HS-5 (cell line): ENCODE data around the gene GMCL1.
A peak's percentile ranks its signal among the peaks of the same experiment; 100 is the strongest.
"Not testable (repeated sequence)": the region's sequence is repeated elsewhere in the genome, so short reads cannot be mapped to it uniquely, and the experiment has no call there.

Experiments used
- DNase-seq: peaks from one replicate; pipeline ENCODE4 v3.0.0-alpha.2; 2012; ENCODE audit warnings: low read depth

The GMCL1 gene

DNA sequence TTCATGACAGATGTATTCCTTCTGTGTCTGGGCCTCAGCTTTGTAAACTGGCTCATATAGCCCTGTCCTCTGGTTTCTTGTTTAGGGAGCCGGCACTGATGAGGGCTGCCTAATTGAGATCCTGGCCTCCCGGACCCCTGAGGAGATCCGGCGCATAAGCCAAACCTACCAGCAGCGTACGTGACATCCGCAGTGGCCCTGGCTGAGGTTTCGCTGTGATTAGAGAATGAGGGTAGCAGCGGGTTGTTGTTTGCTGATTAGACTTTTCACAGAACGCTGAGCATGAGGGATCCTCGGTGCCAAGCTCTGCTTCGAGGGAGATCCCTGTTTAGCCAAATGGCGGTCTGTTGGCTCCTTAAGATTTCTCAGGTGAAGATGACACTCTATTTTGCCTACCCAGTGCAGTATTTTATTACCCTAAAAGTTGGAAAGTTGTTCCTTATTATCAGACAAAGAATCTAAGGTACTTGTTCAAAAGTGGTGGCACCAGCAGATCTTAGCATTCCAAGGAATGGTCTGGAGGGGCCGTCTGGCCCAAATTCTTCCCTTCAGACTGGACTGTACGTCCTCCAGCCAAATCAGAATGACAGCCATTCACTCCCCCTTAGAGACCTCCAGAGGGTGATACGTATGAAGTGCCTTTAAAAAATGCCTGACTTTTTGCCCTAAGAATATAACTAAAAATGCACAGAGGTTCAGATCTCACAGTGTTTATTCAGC lies 21.5 kb upstream of the GMCL1 start:
- DNase-seq = no peak

DNA sequence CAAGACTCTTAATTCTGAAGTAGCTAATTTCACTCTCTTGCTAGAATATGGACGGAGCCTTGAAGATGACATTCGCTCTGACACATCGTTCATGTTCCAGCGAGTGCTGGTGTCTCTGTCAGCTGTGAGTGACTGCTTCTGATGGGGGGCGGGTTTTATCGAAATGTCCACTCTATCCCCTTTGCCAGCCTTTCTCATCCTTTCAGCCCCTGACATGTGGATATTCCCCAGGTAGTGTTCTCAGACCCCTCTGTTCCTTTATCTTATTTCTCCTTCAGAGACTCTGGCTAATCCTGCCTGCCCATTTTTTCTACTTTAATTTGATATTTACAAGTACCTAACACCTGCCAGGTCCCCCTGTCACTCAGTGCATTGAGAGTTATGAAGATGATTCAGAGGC lies 18.9 kb upstream of the GMCL1 start:
- no peak for DNase-seq

DNA sequence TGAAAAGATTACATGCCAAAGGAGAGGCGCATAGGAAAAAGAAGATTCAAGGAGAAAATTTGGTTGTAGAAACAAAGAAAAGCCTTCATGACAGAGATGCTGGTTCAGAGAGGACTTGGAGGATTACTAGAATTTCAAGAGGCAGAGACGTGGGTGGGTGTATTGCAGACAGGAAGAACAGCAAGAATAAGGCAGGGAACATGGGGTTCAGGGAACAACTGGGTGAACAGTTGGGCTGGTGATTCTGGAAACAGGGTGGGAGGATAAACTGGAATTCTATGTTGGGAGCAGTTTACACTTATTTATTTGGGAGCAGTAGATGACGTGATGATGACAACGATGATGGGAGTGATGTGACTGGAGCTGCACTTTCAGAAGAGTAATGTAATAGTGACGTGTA lies 18.4 kb upstream of the GMCL1 start:
- DNase-seq = no peak

DNA sequence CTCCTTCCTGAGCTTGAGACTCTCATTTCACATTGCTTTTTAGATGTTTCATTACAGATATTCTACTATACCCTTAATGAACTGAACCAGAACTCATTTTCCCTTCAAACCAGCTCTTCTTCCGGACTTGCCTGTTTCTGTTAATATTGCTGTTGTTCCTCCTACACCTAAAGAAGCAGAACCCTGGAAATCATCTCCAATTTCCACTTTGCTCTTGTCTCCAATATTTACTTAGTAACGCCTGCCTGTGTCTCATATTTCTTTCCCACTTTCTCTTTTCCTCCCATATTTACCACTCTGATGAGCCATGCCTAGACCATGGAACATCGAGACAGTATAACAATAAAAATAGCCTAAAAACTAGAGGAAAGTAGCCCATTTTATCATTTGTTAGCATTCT lies 17.9 kb upstream of the GMCL1 start:
- no peak for DNase-seq

DNA sequence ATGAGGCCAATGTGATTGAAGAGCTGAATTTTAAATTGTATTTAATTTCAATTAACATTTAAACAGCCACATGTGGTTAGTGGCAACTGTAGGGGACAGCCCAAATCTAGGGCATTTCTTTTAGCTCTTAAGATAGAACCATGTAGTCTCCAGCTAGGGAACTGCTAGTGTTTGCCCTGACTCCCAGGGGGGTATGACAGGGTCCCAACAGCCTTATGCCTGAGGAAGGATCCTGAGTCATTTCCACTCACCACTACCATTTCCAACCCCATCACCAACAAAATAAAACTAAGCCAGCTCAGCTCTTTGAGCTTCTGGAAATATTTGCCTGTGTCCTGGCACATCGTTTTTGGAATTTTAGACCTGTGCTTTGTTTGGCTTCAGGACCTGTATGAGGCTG lies 13.7 kb upstream of the GMCL1 start:
- no peak for DNase-seq

DNA sequence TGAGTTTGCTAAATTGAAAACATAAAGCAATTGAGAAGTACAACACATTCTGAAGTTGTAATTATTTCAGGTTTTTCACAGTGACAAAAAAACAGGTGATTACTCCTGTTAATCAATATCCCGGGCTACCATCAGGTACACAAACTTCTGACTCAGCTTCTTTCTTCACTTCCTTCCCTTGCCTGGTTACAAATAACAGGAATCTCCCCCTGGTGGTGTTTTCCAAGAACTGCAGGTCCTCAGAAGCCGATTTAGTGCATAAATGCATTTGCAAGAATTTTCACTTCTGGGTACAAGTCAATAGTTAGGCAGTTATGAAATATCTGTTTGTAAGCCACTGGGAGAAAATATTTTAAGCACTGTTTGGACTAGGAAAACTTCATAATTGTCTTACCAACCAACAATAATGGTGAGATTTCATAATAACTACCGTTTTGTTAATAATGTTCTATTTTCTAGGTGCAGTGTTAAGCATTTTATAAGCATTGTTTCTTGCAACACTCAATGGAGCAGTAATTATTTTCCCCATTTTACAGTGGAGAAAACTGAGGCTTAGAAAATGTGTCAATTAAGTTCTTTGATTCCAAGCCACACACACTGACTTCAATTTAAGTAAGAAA lies 12.4 kb upstream of the GMCL1 start:
- DNase-seq = peak; percentile 61

DNA sequence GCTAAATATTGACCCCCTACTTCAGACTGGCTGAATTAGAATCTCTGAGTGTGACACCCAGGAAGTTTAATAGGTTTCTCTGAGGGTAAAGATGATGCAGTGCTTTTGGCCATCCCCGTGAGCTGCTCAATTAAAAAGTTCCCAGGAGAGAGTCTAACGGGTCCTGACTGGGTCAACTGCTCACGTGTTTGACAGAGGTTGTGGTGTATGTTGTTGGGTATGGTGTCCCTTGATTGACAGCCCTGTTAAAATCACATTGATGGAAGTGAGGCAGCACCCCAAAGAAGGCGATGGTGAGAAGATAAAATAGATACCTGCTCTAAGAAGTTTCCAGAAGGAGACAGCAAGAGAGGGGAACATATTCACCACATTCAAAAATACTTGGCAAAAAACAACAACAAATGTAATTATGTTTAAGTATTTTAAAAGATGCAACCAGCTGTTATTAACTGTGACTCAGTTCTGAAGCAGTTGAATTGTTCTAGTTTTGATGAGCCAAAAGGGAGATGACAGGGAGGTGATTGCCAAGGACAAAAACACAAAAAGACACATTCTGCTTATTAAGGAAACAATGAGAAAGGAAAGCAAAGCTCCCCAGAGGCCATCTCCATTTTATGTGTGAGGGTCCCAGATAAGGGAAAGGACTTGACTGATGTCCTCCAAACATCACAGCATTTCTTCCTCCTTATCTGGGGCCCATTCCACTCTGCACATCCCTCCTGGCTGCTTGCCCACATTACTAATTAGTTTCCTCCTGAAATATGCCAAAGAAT lies 11.5 kb upstream of the GMCL1 start:
- DNase-seq = no peak

DNA sequence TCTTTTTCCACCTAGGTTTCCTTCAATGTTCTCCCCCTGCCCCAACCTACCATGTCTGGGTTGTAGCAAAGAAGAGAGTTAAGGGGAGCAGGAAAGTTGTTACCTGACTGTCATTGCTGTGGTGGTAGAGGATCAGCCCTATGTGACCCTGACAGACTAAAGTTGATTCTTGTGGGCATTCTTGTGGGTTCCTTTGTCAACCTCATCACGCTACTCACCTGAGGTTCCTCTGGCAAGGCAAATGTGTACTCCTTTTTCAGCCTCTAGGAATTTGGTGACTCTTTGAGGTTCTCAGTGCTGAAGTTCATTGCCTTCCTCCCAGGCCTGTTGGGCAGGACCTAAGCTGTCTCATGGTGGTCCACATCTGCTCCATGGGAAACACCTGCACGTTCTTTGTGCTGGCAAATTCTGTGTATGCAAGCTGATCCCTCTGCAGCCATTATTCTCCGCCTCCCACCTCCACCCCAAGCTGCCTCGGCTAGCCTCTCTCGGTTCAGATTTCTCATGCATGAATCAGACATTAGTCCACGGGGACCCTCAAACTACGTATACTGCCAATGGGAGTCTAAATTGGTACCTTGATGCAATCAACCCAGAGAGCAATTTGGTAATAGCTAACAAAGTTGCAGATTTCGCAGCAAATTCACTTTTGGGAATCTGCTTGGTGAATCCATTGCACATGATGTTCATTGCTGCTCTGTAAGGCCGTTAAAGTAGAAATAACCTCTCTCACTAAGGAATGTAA lies 1.5 kb upstream of the GMCL1 start:
- DNase-seq = no peak

DNA sequence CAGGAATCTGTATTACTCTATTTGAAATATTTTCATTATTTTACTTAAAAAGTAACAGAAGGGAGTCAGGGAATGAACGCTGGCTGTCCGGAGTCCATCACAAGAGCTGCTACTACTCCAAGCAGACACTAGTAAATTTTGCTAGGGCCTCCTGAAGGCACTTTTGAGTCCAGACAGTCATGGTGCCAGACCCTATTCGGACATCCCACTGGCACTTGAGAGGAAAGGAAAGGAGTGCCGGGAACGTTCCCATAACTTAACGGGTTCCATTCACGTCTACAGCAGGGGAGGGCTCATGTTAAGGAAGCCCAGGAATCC lies 563 bp upstream of the GMCL1 start:
- DNase-seq = no peak

DNA sequence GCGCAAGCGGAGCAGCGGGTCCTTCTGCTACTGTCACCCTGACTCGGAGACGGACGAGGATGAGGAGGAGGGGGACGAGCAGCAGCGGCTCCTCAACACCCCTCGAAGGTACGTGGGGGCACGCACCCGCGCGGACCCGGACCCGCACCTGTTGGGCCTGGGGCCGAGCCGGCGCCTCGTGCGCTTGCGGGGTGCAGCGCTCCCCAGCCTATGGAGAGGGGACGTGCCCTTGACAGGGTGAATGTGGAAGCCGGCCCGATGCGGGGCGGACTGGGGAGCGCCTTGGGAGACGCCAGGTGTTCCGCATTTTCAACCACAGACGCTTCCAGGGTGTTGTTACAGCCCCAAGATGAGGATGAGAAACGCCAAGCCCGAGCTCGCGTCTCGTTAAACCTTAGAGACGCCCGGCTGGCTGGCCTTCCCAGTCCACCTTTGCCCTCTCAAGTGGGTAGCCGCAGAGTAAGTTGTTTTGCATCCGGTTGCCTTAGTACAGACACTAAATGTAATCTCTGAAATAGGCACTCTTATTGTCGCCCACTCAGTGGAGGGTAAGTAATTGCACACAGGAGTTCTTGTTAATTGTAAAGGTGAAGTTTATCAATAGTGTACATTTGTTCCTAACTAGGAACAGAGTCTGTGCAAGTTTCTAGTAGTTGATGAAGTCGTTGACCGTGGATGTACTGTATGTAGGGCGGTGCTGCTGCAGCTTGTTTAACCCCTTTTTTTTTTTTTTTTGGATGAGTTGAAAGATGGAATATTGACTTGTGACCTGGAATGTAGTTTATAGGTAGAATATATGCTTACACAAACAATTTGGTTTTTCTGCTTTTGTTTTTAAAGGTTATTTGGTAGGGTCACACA lies 815 bp downstream of the GMCL1 start:
- DNase-seq = no peak

DNA sequence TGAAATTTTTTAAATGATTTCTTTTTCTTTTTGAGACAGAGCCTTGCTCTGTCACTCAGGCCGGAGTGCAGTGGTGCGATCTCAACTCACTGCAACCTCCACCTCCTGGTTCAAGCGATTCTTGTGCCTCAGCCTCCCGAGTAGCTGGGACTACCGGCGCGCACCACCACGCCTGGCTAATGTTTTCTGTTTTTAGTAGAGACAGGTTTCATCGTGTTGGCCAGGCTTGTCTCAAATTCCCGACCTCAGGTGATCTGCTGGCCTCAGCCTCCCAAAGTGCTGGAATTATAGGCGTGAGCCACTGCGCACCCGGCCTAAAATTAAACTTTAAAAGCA lies 1.4 kb downstream of the GMCL1 start:
- not testable (repeated sequence) for DNase-seq

DNA sequence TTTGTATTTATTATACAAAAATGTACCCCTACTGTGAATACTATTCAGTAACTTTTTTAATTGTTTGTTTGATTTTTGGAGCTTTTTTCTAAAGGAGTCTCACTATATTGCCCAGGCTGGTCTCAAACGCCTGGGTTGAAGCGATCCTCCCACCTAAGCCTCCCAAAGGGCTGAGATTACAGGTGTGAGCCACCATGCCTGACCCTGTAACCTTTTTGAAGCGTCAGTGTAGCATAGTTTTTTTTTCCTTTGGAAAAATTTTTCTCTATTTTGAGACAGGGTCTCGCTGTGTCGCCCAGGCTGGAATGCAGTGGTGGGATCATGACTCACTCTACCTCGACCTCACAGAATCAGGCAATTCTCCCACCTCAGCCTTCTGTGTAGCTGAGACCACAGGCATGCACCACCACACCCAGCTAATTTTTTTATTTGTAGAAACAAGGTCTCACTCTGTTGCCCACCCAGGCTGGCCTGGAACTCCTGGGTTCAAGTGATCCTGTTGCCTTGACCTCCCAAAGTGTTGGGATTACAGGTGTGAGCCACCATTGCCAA lies 2.0 kb downstream of the GMCL1 start:
- DNase-seq = no peak

DNA sequence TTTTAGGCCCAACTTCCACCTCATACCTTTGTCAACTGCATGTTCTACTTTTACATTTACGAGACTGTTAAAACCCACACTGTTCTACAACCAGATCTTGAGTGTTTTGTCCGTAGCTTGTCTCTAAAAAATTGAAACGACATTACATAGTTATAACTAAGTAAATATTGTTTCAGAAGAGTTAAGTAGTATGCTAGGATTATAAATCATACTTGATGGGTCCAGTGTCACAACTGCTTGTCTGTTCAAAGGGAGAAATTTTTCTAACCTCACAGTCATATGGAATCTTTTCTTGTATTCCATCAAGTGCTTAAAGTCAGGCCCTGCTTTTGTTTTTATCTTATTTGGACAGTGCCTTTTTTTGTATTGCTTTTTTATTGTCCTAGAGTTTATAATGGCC lies 4.3 kb downstream of the GMCL1 start:
- no peak for DNase-seq

DNA sequence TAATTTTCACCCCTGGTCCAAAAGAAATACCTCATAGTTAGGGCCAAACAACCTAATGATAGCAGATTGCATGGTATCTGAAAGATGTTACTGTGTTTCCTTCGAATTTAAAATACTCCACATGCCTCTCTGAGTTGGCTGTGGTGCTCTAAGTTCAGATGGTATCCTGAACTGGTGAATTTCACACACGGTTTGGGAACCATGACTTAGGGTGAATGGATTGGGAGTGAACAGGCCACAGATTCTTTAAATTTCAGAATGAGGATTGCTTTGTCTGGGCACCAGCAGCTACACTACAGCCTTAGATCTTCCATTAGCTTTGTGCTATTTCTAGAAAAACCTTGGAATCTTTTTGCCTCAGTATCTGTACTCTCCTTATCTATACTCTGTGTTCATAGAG lies 6.2 kb downstream of the GMCL1 start:
- DNase-seq = no peak

DNA sequence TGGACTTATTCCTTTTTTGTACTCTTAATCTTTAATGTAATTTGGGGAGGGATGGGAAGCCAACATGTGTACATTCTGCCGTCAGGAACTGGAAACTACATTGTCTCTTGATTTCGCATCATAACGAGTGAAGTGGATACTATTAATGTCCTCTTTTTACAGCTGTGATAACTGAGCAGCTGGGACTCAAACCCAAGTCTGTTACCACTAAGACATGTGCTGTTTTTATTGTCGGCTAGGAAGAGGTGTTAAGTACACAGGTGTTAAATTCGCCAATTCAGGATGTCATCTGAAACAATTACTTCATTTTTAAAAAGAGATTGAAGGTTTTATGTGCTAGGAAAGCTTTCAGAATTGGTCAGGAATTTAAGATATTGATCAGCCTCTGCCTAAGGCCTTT lies 6.9 kb downstream of the GMCL1 start:
- DNase-seq = no peak

DNA sequence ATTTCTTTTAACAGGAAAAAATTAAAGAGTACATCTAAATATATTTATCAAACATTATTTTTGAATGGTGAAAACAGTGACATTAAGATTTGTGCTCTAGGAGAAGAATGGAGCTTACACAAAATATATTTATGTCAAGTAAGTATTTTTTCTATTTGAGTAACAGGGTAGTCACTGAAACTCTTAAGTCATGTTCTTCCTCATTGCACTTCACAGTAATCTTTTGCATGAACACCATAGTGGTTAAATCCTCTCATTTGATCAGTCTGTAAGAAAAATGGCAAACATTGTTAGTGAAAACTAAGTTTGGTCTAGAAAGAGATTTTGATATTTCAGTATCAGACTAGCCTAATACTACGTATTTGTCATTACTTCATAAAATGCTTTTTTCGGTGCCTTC lies 8.1 kb downstream of the GMCL1 start:
- no peak for DNase-seq

DNA sequence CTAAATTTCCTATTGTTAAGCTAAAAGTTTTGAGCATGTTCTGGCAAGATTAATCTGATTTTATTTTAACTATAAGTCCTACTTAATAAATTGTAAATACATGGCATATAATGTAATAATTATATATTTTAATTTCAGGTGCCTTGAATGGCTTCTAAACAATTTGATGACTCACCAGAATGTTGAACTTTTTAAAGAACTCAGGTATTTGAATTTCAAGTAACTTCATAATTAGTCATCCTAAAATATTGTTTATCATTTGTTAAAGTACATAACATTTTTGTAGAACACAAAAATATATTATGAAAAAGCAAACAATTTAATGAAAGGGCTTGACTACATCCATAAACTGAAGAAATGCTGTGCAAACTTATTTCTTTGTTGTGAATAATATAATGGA lies 14.5 kb downstream of the GMCL1 start:
- no peak for DNase-seq

DNA sequence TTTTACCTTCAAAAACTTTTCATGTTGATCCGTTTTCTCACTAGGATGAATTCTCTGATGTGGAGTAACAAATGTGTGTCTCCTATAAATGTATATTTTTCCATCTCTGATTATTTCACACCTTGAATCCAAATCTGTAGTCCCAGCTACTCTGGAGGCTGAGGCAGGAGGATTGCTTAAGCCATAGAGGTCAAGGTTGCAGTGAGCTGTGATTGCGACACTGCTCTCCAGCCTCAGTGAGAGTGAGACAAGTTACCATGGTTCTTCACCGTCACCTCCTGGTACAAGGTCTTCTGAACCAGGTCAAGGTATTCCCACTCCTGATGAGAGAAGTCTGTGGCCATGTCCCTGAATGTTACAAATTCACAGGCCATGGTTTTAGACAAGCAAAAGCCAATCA lies 15.1 kb downstream of the GMCL1 start:
- no peak for DNase-seq

DNA sequence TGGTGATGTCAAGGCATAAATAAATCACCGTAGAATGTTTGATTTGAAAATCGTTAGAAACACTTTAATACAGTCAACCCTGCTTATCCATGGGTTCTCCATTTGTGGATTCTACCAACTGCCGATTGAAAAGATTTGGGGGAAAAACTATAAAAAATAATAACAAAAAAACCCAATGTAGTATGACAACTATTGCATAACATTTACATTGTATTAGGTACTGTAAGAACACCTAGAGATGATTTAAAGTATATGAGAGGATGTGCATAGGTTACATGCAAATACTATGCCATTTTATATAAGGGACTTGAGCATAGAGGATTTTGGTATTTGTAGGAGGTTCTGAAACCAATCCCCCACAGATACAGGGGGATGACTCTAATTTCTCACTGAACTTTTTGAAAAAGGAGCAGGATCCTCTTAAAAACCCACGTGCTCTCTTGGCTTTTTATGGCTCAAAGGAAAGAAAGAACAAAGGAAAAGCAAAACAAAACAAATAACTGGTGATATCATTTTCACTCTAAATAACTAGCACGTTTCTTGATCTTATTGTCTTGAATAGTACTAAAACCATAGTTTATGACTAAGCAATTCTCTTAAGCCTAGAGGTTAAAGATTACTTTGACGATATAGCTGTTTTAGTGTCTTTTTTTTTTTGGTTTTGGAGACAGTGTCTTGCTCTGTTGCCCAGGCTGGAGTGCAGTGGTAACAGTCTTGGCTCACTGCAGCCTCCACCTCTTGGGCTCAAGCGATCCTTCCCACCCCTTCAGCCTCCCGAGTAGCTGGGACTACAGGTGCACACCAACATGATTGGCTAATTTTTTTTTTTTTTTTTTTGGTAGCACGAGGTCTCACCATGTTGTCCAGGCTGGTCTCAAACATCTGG lies 17.0 kb downstream of the GMCL1 start:
- DNase-seq = no peak

DNA sequence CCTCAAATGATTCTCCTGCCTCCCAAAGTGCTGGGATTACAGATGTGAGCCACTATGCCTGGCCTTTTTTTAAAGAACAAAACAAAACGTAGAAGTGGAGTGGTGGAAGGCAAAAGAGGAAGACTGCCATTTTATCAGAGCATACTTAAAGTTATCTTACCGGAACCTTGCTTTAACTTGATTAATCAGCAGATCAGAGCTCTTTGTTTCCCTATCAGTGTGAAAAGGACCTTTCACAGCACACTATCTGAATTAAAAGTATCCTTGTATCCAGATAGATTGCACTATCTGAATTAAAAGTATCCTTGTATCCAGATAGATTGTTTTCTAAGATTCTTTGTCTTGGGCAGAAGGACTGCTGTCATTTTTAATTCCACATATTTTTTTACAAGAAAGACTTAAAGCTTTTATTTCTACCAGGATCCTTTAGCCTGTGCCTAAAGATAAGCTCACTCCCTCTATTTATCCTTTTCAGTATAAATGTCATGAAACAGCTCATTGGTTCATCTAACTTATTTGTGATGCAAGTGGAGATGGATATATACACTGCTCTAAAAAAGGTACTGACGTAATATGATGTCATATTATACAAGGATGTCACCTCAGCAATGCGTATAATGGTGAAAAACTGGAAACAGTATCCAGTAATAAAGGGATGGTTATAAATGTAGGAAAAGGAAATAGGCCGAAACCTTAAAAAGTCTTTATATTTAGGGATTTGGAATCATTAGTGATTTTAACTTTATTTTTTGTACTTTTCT lies 17.8 kb downstream of the GMCL1 start:
- no peak for DNase-seq
